HG03108 (cell line): ENCODE data around the gene MYO10.
"Not testable (repeated sequence)": the region's sequence is repeated elsewhere in the genome, so short reads cannot be mapped to it uniquely, and the experiment has no call there.

ENCODE experiments used
- ATAC-seq: cut with Tn5 transposase; IDR thresholded peaks from one replicate; pipeline ENCODE4 v1.9.1; 2021; ENCODE audit warnings: moderate library complexity; ENCODE audit not compliant: unreplicated experiment

Gene MYO10

DNA sequence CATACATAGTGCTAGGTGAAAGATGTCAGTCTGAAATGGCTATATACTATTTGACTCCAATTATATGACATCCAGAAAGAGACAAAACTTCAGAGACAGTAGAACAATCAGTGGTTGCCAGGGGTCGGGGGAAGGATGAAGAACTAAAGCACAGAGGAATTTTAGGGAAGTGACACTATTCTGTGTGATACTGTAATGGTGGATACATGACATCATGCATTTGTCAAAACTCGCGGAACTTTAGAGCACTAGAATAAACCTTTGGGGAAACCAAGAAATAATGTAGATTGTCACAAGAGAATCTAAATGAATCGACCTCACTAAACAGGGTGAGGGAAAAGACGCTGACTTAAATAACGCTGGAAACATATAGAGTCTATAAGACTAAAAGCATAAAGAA is 212.3 kb downstream of the MYO10 start:
- ATAC-seq = no peak

DNA sequence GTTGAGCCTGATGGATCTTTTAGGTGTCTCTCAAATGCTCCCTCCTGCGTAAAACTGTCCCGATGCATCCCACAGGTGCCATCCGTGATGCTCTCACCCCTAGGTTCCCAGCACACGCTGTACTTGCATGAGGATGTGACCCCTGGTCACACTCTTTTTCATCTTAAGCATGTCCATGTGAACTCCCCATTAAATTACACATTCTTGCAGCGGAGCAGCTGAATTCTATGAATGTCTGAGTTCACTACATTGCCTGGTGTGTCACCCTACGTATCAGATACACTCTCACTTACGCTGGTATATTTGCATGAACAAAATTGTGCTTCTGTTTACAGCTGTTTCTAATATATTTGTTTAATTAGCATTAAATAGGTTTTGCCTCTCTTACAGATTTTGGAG is 214.0 kb downstream of the MYO10 start:
- no peak for ATAC-seq

DNA sequence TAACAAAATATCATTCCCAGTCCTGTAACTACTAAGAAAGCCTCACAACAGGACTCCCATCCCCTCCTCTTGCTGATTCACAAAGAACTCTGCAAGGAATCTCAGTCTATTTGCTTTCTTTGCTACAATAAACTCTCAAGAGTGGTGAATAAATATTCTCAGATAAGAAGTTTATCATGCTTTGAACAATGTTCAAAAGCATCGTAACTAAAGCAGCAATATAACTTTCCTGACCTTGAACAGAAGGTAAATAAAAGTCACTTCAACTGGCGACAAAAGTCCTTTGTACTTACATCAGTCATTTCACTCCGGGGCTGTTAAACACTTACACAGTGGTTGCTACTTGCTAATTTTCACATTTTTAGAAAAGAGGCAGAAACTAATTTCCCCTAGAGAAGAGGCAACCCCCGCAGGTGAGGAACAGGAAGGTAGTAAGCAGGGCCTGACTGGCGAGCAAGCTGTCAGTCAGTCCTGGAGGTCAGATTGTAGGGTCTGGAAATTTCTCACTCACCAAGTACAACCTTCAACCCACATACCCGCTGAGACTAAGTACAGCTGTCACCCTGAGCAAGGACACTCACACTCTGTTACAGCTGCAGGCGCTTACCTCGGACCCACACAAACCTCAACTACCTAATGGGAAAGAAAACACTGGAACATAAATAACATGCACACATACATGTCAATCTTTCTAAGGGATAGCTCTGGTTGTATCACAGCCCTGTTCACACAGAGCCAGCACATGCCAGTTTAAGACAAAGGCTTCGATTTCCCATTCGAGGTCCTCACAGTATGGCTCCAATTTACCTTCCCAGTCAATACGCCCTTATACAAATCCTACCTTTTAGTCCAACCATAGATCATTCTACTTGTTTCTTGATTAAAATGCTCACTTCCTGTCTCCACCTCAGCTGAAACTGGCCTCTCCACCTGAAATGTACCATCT is 214.7 kb downstream of the MYO10 start:
- ATAC-seq = no peak

DNA sequence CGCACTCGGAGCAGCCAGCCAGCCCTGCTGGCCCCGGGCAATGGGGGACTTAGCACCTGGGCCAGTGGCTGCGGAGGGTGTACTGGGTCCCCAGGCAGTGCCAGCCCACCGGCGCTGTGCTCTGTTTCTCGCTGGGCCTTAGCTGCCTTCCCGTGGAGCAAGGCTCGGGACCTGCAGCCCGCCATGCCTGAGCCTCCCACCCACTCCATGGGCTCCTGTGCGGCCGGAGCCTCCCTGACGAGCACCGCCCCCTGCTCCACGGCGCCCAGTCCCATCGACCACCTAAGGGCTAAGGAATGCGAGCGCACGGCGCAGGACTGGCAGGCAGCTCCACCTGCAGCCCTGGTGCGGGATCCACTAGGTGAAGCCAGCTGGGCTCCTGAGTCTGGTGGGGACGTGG is 218.1 kb downstream of the MYO10 start:
- not testable (repeated sequence) for ATAC-seq

DNA sequence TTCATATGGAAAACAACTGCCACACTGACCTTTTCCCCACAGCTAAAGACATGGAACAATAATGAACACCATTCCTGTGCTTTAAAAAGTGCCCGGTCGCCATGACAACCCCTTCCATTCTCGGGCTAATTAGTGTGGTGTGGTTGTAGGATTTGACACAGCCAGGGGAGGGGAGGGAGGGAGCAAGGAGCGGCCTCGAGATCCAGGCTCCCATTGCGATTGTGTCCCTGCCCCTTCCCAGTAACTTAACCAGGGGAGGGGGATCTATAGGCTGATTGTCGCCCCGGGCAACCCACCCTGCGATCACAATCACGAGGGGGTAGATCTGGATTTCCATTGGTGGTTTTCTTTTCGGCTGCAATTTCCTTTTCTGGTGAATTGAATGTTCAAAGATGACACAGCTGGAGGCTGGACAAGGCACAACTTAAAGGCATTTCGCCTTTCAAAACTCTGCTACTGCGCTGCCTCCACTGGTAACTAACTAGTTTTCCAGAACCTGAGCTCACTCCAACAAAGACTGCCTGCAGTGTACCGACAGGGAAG is 222.6 kb downstream of the MYO10 start:
- no peak for ATAC-seq

DNA sequence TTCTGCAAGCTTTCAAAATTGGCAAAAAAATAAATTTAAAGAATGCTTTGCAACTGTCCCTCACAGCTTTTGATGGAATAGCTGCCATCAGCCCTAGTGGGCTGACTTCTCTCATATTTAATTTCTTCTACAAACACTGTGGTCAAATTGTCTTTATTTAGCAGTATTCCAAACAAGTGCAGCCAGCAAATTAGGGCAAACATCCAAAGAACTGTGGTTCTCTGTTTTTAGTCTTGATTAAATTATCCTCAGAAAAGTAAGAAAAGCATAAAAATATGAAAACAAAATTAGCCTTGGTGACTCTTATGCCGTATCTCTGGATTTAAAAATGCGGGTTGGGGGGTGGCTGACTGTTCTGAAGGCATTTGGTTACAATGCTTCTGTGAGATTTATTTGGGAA is 223.5 kb downstream of the MYO10 start:
- ATAC-seq = no peak

DNA sequence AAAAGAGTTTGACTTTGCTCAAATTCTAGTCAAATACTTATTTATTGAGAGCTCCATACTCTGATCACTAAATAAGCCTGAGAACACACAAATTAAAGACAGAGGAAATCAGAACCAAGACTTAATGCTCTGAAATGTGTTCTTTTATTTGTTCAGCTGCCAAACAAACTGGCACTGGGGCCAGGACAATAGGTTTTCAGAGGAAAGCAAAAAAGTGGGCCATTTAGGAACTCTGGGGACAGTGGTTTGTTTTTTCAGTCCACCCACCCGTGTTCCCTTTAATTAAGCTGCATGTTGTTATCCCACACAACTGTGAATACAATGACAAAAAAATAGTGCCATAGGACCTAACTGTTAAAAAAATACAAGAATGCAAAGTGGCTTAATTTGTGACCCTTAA is 223.9 kb downstream of the MYO10 start:
- no peak for ATAC-seq

DNA sequence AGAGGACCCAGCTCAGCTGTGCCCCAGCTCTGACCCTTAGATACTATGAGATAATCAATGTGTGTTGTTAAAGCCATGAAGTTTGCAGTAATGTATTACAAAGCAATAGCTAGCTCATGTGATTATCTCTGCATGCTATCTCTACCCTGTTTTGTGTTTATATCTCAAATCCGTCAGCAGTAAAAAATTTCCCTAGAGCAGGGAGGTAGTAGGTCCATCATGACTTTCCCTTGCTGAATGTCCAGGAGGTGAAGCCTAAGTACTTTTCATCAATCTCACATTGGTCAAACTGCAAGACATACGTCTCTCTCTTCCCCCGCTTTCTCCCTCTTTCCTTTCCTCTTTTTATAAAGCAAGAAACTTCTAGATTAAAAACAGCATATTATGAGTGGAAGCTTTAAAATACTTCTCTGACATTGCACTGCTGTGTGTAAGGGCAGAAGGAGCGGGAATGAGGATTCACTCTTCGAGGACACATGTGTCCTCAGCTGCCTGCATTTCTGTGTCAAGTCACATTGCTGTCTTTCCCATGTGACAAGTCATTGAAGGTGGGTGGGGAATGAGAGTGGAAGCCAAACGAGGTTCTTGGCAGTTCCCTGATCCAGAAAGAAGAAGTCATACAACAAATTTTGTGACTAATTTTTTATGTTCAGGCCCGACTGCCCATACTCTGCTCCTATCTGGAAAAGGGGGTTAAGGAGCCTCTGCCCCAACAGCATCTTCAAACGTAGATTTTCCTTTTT is 226.2 kb downstream of the MYO10 start:
- ATAC-seq = no peak

DNA sequence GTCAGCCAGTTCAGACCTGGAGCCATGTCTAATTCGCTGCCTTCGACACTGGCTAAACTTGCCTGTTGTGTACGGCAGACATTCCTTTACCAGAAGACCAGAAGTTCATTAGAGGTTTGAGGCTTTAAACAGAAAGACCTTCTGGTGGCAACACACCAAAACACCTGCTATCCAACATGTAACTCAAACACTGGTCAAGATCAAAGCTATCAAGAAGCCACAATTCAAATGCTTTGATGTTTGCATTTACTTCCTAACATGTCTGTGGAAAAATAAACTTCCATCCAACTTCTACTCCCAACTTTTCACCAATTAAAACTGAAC is 228.3 kb downstream of the MYO10 start:
- ATAC-seq = no peak

DNA sequence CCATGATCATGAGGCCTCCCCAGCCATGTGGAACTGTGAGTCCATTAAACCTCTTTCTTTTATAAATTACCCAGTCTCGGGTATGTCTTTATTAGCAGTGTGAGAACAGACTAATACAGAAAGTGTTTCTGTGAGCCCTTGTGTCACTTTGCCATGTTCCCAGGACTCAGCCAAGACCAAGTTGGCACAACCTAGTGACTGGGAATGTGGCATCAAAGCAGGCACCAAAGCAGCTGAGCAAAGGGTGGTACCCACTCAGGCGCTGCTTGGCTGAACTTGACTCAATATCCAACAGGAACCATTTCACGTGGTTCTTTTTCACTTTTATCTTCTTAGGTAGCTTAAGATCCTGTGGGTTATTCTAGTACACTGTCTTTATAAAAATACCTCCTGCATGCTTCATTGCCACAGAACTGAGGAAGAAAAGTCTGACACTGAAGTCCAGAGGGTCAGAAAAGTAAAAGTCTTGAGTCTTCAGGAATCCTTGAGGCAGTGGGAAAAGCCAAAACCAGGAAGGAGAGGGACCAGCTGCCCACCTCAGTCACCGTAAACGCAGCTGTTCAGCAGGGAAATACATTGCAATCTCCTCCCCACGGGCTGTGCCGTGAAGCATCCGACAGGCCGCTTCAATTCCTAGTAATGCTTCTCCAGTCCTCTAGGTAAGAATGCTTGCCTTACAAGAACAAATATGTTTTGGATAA is 228.8 kb downstream of the MYO10 start:
- ATAC-seq = no peak

DNA sequence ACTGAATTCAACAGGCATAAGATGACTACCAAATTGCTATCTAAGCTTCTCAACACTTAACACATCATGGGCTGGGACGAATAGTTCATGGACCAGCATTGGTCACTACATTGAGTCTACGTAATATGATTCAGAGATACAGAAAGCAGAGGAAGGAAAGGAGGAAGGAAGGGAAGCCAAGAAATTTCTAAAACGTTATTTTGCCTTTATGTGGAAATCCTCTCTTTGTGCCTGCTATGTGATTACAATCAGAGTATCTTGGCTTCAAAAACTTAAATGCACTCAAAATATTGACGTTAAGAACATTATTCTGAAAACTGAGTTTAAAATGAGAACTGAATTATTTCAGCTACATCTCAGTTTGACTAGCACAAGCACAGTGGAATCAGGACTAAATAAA is 231.1 kb downstream of the MYO10 start:
- no peak for ATAC-seq

DNA sequence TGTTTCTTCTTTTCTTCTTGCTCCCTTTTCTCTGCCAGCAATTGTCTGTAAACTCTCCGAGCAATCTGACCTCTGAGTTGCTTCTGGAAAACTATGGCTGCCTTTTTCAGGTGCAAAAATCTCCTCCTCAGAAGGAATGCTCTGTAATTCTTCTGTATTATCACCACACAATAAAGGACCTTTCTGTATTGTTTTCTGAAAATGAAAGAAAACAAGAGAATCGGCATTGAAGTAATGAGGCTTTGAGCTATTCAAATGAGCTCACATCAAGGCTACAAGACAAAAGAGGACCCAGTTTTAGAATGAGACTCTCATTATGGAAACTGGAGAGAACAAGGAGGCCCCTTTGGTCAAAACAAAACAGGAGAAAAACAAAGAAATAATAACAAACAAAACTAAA is 233.1 kb downstream of the MYO10 start:
- ATAC-seq = no peak

DNA sequence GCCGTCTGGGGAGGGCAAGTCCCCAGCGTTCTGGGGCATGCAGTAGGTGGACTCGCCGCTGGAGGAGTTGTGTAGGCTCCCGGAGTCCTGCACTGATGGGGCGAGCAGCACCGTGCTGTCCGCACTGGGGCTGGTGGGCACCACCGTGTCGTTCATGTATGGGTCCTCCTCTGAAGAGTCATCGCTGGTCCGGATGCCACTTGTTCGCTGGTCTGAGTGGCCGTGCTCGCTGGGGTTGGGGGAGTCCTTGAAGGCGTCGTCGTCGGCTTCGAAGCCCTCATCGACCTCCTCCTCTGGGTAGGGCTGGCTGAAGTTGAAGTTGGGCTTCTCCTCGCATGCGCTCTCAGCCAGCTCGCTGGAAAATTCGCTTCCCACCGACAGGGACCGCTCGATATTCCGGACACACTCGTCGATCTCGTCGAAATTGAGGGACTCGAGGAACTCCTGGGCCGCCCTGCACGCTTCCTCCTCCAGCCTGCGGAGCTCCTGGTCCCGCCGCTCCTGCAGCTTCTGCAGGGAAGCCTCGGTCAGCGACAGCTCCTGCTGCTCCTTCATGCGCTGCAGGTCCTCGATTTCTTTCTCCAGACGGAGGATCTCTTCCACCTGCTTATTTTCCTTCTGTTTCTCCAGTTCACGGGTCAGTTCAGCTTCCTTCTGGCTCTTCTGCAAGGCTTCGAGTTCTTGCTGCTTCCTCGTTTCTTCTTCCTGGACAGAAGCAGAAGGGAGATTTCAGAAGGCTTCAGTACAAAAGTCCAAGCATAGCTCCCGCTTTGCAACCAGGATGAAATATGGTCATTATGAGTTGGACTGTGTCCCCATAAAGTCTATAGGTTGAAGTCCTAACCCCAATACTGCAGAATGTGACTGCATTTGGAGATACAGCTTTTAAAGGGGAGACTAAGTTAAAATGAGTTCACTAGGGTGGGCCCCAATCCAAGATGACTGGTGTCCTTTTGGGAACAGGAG is 234.7 kb downstream of the MYO10 start:
- ATAC-seq = no peak

DNA sequence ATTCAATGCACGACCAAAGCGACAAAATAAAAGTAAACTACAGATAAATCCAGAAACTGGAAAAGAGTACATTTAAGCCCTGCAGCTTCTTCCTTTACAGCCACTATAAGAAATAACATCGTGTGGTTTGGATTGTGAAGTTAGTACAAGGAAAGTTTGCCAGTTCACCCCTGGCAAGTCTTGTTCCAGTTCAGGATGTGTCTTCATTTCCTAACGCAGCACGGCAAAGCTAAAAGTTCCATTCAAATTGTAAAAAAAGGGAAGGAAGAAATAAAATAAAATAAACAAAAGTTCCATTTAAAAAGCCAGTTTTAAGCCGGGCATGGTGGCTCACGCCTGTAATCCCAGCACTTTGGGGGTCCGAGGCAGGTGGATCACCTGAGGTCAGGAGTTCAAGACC is 236.0 kb downstream of the MYO10 start:
- no peak for ATAC-seq

DNA sequence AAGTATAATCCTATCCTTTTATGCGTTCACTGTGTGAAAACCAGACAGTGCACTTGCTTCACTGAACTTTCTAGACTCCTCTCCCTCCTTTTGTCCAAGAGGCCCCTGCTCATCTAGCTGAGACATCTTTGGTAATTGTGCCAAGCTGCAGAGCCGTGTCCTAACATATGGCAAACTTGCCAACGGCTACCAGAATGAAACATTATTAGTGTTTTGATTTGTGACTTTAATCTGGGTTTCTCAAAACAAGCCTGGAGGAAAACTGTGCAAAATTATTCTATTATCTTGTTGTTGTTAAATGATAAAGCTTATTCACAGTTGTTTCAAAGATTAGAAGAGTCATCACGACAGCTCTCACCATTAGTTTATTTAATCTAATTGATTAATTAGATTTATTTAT is 240.3 kb downstream of the MYO10 start:
- ATAC-seq = no peak

DNA sequence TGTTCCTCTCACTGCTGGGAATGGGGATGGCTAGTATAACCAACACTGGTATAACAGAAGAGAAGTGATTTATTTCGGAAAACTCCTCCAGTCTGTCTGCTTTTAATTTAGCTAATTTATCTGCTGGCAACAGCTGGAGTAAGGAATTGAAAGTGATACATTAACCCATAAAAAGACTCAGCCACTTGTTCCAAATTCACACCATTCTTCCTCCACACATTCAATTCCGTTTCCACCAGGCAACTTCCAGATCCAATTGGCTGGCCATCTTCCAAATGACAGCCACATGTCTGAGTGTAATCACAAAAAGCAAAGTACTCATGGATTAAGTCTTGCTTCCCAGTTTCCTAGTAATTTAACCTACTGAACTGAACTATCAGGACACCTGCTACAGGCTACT is 242.2 kb downstream of the MYO10 start:
- ATAC-seq = no peak

DNA sequence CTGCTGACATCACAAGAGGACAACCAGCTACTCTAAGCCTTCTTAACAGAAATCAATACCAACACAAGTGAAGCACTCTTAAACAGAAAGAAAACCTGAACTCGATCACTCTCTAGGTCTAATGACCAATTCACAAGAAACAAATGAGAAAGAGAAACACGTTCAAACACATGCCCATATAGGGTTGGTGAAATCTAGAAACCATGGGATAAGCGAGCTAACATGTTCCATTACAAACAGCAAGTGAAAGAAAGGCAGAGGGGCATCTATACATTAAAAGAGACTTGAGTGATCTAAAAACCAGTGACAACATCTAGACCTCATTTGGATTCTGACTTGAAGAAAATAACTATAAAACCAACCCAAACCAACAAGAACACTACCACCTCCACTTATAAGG is 244.4 kb downstream of the MYO10 start:
- no peak for ATAC-seq

DNA sequence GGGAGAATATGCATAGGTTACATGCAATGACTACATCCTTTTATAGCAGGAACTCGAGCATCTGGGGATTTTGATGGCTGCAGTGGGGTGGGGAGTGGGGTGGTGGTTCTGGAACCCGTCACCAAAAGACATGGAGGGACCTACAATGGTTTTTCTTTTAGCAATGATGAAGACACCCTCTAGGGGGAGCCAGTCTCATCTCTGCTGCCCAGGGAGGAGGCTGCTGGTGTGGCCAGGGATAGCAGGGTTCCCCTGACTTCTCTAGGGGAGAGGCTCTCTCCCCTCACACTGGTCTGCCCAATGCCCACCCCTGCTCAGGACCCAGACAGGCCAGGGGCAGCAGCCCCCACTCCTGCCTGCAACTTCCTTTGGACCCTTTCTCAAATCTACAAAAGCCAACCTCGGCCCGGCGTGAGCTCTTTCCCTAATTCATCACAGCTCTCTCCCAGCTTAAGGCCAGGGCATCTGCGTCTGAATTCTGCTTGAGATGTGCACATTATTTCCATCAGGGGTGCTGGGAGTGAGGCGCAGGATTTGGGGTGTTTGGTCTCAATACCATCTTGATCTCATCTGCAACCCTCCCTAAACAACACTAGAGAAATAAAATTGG is 245.7 kb downstream of the MYO10 start:
- no peak for ATAC-seq

DNA sequence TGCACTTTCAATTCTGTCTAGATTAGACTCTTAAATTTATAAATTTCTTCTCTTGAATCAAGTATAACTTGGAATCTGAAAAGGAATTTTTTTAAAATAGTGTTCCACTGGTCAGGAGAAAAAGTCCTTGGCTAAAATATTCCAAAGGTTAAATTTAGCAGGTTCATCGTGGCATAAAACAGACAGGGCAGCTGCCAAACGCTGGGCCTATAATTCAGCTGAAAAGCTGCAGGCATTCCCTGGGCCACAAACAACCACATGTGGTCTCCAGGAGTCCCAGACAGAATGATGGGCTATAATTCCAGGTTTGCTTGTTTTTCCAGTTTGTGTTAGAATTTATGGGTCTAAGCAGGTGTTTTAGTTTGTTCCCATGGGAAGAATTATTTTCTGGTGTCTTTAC is 248.2 kb downstream of the MYO10 start:
- no peak for ATAC-seq

DNA sequence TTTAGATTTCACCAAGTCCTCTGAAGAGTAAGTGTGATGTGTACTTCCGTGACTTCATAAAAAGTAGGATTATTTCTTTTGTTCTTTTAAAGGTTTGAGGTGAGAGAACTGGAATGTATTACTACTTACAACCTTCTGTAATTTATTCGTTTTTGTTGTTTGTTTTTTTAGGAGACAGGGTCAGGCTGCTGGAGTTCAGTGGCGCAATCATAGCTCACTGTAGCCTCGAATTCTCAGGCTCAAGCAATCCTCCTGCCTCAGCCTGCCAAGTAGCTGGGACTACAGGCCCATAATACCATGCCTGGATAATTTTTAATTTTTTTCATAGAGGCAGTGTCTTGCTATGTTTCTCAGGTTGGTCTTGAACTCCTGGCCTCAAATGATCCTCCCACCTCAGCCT is 251.0 kb downstream of the MYO10 start:
- ATAC-seq = no peak
